WTC11 (cell line): ENCODE results near the gene SLC23A2. TPM values are rescaled to one million over a fixed set of nuclear protein-coding genes. Genes with fewer than 3 reads are reported as not detected.

Source experiments
- ATAC-seq: fragments of 200-7000 bp; cut with Tn5 transposase; 2 replicates; pipeline ENCODE4 v1.10.0; 2021; ENCODE audit warnings: mild to moderate bottlenecking, moderate library complexity
- CTCF ChIA-PET: fragments of 300-600 bp; sonication (Branson Sonifier 250); formaldehyde crosslinking; loops from one replicate; lab custom pipeline; 2021; ENCODE audit warnings: antibody characterized with exemption; lab: Charles Lee
- POLR2A ChIA-PET: fragments of 350-600 bp; sonication (Branson Sonifier 250); formaldehyde crosslinking; loops from one replicate; lab custom pipeline; 2021; ENCODE audit warnings: antibody characterized with exemption; lab: Charles Lee
- DNase-seq: peaks from one replicate; pipeline ENCODE4 v3.0.0; 2021; ENCODE audit warnings: low spot score
- H3K27ac Mint-ChIP-seq: 2 replicates; pipeline ENCODE4 v1.8.0; 2021; ENCODE audit warnings: mixed read lengths
- H3K27me3 Mint-ChIP-seq: 2 replicates; pipeline ENCODE4 v1.8.0; 2021; ENCODE audit warnings: low read depth, mild to moderate bottlenecking, moderate library complexity, mixed read lengths
- H3K36me3 Mint-ChIP-seq: 2 replicates; pipeline ENCODE4 v1.8.0; 2021; ENCODE audit warnings: mixed read lengths
- H3K4me1 Mint-ChIP-seq: 2 replicates; pipeline ENCODE4 v1.8.0; 2022; ENCODE audit warnings: mixed read lengths
- H3K4me3 Mint-ChIP-seq: 2 replicates; pipeline ENCODE4 v1.8.0; 2021; ENCODE audit warnings: mild to moderate bottlenecking, moderate library complexity, mixed read lengths
- H3K9me3 Mint-ChIP-seq: 2 replicates; pipeline ENCODE4 v1.8.0; 2021; ENCODE audit warnings: mixed read lengths
- ATF1 ChIP-seq: sonication (generic); formaldehyde crosslinking; IDR thresholded peaks from 2 replicates; pipeline ENCODE4 v1.8.1; 2023; ENCODE audit warnings: mild to moderate bottlenecking, moderate library complexity, missing genetic modification reagents
- ATF2 ChIP-seq: sonication (generic); formaldehyde crosslinking; IDR thresholded peaks from 2 replicates; pipeline ENCODE4 v1.8.1; 2022; ENCODE audit warnings: low read depth, missing genetic modification reagents, borderline replicate concordance
- CDX4 ChIP-seq: fragments of 250-450 bp; sonication (Bioruptor Pico); IDR thresholded peaks from 2 replicates; pipeline ENCODE4 v1.9.0; 2021; ENCODE audit warnings: moderate library complexity, mild to moderate bottlenecking, inconsistent platforms, borderline replicate concordance
- CREB1 ChIP-seq: sonication (generic); formaldehyde crosslinking; IDR thresholded peaks from 2 replicates; pipeline ENCODE4 v1.8.0; 2023; ENCODE audit warnings: mild to moderate bottlenecking, missing genetic modification reagents
- E2F1 ChIP-seq: sonication (generic); formaldehyde crosslinking; IDR thresholded peaks from 2 replicates; pipeline ENCODE4 v1.8.0; 2022; ENCODE audit warnings: mild to moderate bottlenecking, missing genetic modification reagents
- ELF4 ChIP-seq: sonication (generic); formaldehyde crosslinking; IDR thresholded peaks from 2 replicates; pipeline ENCODE4 v1.8.1; 2022; ENCODE audit warnings: low read depth, mild to moderate bottlenecking, moderate library complexity, missing genetic modification reagents
- JUN ChIP-seq: sonication (generic); formaldehyde crosslinking; IDR thresholded peaks from 2 replicates; pipeline ENCODE4 v1.8.0; 2023; ENCODE audit warnings: mild to moderate bottlenecking, missing genetic modification reagents
- NR2C2 ChIP-seq: sonication (generic); formaldehyde crosslinking; IDR thresholded peaks from 2 replicates; pipeline ENCODE4 v1.8.0; 2022; ENCODE audit warnings: mild to moderate bottlenecking, missing genetic modification reagents
- NR3C1 ChIP-seq: sonication (generic); formaldehyde crosslinking; conservative IDR thresholded peaks from 2 replicates; pipeline ENCODE4 v1.8.1; 2023; ENCODE audit warnings: low read depth, mild to moderate bottlenecking, missing genetic modification reagents
- PRDM15 ChIP-seq: sonication (generic); formaldehyde crosslinking; IDR thresholded peaks from 2 replicates; pipeline ENCODE4 v1.8.0; 2022; ENCODE audit warnings: missing genetic modification reagents
- RELA ChIP-seq: sonication (generic); formaldehyde crosslinking; IDR thresholded peaks from 2 replicates; pipeline ENCODE4 v1.8.1; 2022; ENCODE audit warnings: missing genetic modification reagents, mild to moderate bottlenecking, borderline replicate concordance
- RORB ChIP-seq: fragments of 250-450 bp; sonication (Bioruptor Pico); IDR thresholded peaks from 2 replicates; pipeline ENCODE4 v1.9.0; 2021; ENCODE audit warnings: mild to moderate bottlenecking
- SOX15 ChIP-seq: fragments of 250-450 bp; sonication (Bioruptor Pico); IDR thresholded peaks from 2 replicates; pipeline ENCODE4 v1.9.0; 2021; ENCODE audit warnings: mild to moderate bottlenecking
- TCF7 ChIP-seq: sonication (generic); formaldehyde crosslinking; IDR thresholded peaks from 2 replicates; pipeline ENCODE4 v1.8.0; 2022; ENCODE audit warnings: mild to moderate bottlenecking, low read depth, missing genetic modification reagents, moderate library complexity
- TP53 ChIP-seq: sonication (generic); formaldehyde crosslinking; IDR thresholded peaks from 2 replicates; pipeline ENCODE4 v1.8.1; 2023; ENCODE audit warnings: mild to moderate bottlenecking, missing genetic modification reagents
- ZNF219 ChIP-seq: sonication (generic); formaldehyde crosslinking; IDR thresholded peaks from 2 replicates; pipeline ENCODE4 v1.8.0; 2023; ENCODE audit warnings: missing genetic modification reagents, mild to moderate bottlenecking, borderline replicate concordance
- ZNF263 ChIP-seq: sonication (generic); formaldehyde crosslinking; IDR thresholded peaks from 2 replicates; pipeline ENCODE4 v1.8.1; 2022; ENCODE audit warnings: low read depth, mild to moderate bottlenecking, moderate library complexity, missing genetic modification reagents
- ZNF416 ChIP-seq: fragments of 250-450 bp; sonication (Bioruptor Pico); IDR thresholded peaks from 2 replicates; pipeline ENCODE4 v1.9.0; 2021; ENCODE audit warnings: mild to moderate bottlenecking, inconsistent platforms
- ZNF423 ChIP-seq: fragments of 250-450 bp; sonication (Bioruptor Pico); IDR thresholded peaks from 2 replicates; pipeline ENCODE4 v2.1.2; 2022; ENCODE audit warnings: mild to moderate bottlenecking, moderate library complexity
- ZSCAN18 ChIP-seq: fragments of 250-450 bp; sonication (Bioruptor Pico); IDR thresholded peaks from 2 replicates; pipeline ENCODE4 v2.1.2; 2022; ENCODE audit warnings: mild to moderate bottlenecking, moderate library complexity
- total RNA-seq: library from RNA; stranded (reverse); gene quantifications from 3 replicates; pipeline ENCODE4 v1.2.3, GENCODE V29; 2021

The SLC23A2 gene
- total RNA-seq, 1 experiment from 2014 or later: 14.5 TPM

- H3K4me3 Mint-ChIP-seq: no peak overlapping the region
- ChIA-PET POLR2A (no interaction called here), CTCF (interaction anchor here (0.6 to 1.7 kb wide), 3 partner anchors 25 to 205 kb away, joined by 3 to 4 read pairs (median 4); no protein-coding TSS in a partner anchor)
- H3K36me3 Mint-ChIP-seq: peaks cover 8% of the 10 kb centered on the region; the same call in 1 of the 2 replicates
- no peaks in the 10 kb centered on the region for H3K9me3 Mint-ChIP-seq
- no peak for DNase-seq
- no peak overlapping the region for H3K27ac Mint-ChIP-seq
- peak; percentile 29 for ATAC-seq
- H3K27me3 Mint-ChIP-seq: no peaks in the 10 kb centered on the region
- TF ChIP-seq ZSCAN18 (no peak), NR2C2 (CRISPR knock-in tag) (no peak), ELF4 (CRISPR knock-in tag) (no peak), SOX15 (no peak), TP53 (CRISPR knock-in tag) (no peak), NR3C1 (CRISPR knock-in tag) (no peak), ATF1 (no peak), ZNF423 (CRISPR knock-in tag) (no peak), ZNF219 (no peak), ATF2 (CRISPR knock-in tag) (no peak), RELA (no peak), CDX4 (CRISPR knock-in tag) (no peak), TCF7 (CRISPR knock-in tag) (no peak), PRDM15 (CRISPR knock-in tag) (no peak), JUN (CRISPR knock-in tag) (no peak), E2F1 (CRISPR knock-in tag) (no peak), ZNF263 (CRISPR knock-in tag) (no peak), ZNF416 (no peak), RORB (CRISPR knock-in tag) (no peak), CREB1 (CRISPR knock-in tag) (no peak)
- TF ChIP-seq, all 79 proteins: peak for 0
- H3K4me1 Mint-ChIP-seq: peaks cover 24% of the 10 kb centered on the region
Measured at GRCh38 chr20:4896119-4896702, 105.1 kb downstream of the SLC23A2 start.
